ENCODE data around the gene PIAS3.

PIAS3 gene

GRCh38 chr1:145858901-145859490 lies at the start of gene PIAS3:
PIAS3 (minus strand) TSS chr1:145859081; CDS start chr1:145858990, 91 bp downstream.
- peak; percentile 89 for DNase-seq

- DNase-seq = no peak
These were observed 49.8 kb upstream of the PIAS3 start for GRCh38 chr1:145908653-145909052.

- DNase-seq = no peak
These were observed 48.3 kb upstream of the PIAS3 start for GRCh38 chr1:145906954-145907753.

- no peak for DNase-seq
These were observed 42.6 kb upstream of the PIAS3 start for GRCh38 chr1:145901312-145902021.

- no peak for DNase-seq
These were observed 39.9 kb upstream of the PIAS3 start for GRCh38 chr1:145898756-145899155.

- no peak for DNase-seq
These were observed 39.1 kb upstream of the PIAS3 start for GRCh38 chr1:145897969-145898368.

GRCh38 chr1:145895471-145895870 lies 36.6 kb upstream of the PIAS3 start:
- DNase-seq = no peak

GRCh38 chr1:145893306-145894055 lies 34.6 kb upstream of the PIAS3 start:
- DNase-seq = no peak

GRCh38 chr1:145892486-145893087 lies 33.7 kb upstream of the PIAS3 start:
- DNase-seq = peak; percentile 68

GRCh38 chr1:145891587-145892485 lies 33.0 kb upstream of the PIAS3 start:
- peak; percentile 94 for DNase-seq

- no peak for DNase-seq
These were observed 32.3 kb upstream of the PIAS3 start for GRCh38 chr1:145891143-145891542.

GRCh38 chr1:145889722-145890121 lies 30.8 kb upstream of the PIAS3 start:
- no peak for DNase-seq

- no peak for DNase-seq
These were observed 28.8 kb upstream of the PIAS3 start for GRCh38 chr1:145887631-145888030.

GRCh38 chr1:145886816-145887215 lies 27.9 kb upstream of the PIAS3 start:
- no peak for DNase-seq

GRCh38 chr1:145886390-145886789 lies 27.5 kb upstream of the PIAS3 start:
- DNase-seq = no peak

- peak; percentile 26 for DNase-seq
These were observed 26.9 kb upstream of the PIAS3 start, which contains the start of gene ANKRD35 for GRCh38 chr1:145885738-145886287. ANKRD35 (minus strand) TSS chr1:145885866; CDS start chr1:145885758, 108 bp downstream.

- no peak for DNase-seq
These were observed 25.8 kb upstream of the PIAS3 start for GRCh38 chr1:145884675-145885074.

GRCh38 chr1:145879775-145880174 lies 20.9 kb upstream of the PIAS3 start:
- no peak for DNase-seq

GRCh38 chr1:145878724-145879123 lies 19.8 kb upstream of the PIAS3 start:
- DNase-seq = no peak

- no peak for DNase-seq
These were observed 19.1 kb upstream of the PIAS3 start for GRCh38 chr1:145877923-145878486.

- no peak for DNase-seq
These were observed 15.8 kb upstream of the PIAS3 start for GRCh38 chr1:145874646-145875045.

Measured in NCI-H446 treated with DMSO at 0.1 percent for 48 hours (cell line).